Measurements from ENCODE around the gene TTLL8. TPM values are rescaled to one million over a fixed set of nuclear protein-coding genes. Genes with fewer than 3 reads are reported as not detected.
"Not testable (repeated sequence)": the region's sequence is repeated elsewhere in the genome, so short reads cannot be mapped to it uniquely, and the experiment has no call there.

TTLL8 gene
- total RNA-seq, 1 donor, result not detected

GRCh38 chr22:49991907-49992533, 66.1 kb downstream of the TTLL8 start:
- Histone ChIP-seq H3K4me3 (ENCODE audit: insufficient read depth, low read length) (no peak overlapping the region), H3K79me2 (ENCODE audit: insufficient read depth, low read length) (no peaks in the 10 kb centered on the region), H3K4me1 (ENCODE audit: insufficient read depth, low read length) (no peaks in the 10 kb centered on the region), H2AFZ (ENCODE audit: low read length) (no peak overlapping the region), H3K36me3 (ENCODE audit: insufficient read depth, low read length) (no peaks in the 10 kb centered on the region), H3K9me3 (ENCODE audit: low read depth, low read length) (no peaks in the 10 kb centered on the region), H3K27ac (ENCODE audit: low read depth, low read length) (no peak overlapping the region), H3K4me2 (ENCODE audit: insufficient read depth, low read length) (no peak overlapping the region), H4K20me1 (ENCODE audit: insufficient read depth, low read length) (no peaks in the 10 kb centered on the region), H3K27me3 (ENCODE audit: insufficient read depth, low read length) (no peaks in the 10 kb centered on the region)
- TF ChIP-seq CTCF (IDR thresholded peaks at IDR 0.05; ENCODE audit: extremely low read depth, low read depth, low read length), result no peak
- no peak for DNase-seq (ENCODE audit: insufficient read length, low spot score, missing footprints)

- Histone ChIP-seq H3K4me2 (ENCODE audit: insufficient read depth, low read length) (no peak overlapping the region), H3K27ac (ENCODE audit: low read depth, low read length) (no peak overlapping the region), H4K20me1 (ENCODE audit: insufficient read depth, low read length) (no peaks in the 10 kb centered on the region), H2AFZ (ENCODE audit: low read length) (no peak overlapping the region), H3K79me2 (ENCODE audit: insufficient read depth, low read length) (no peaks in the 10 kb centered on the region), H3K4me3 (ENCODE audit: insufficient read depth, low read length) (no peak overlapping the region), H3K27me3 (ENCODE audit: insufficient read depth, low read length) (peaks cover 2% of the 10 kb centered on the region), H3K9me3 (ENCODE audit: low read depth, low read length) (no peaks in the 10 kb centered on the region), H3K4me1 (ENCODE audit: insufficient read depth, low read length) (no peaks in the 10 kb centered on the region), H3K36me3 (ENCODE audit: insufficient read depth, low read length) (no peaks in the 10 kb centered on the region)
- DNase-seq (ENCODE audit: insufficient read length, low spot score, missing footprints), result no peak
- no peak for TF ChIP-seq CTCF (IDR thresholded peaks at IDR 0.05; ENCODE audit: extremely low read depth, low read depth, low read length)
Measured at GRCh38 chr22:49991167-49991566, 66.9 kb downstream of the TTLL8 start.

- not testable (repeated sequence) for H3K9me3 ChIP-seq (ENCODE audit: low read depth, low read length); H3K36me3 ChIP-seq (ENCODE audit: insufficient read depth, low read length); DNase-seq (ENCODE audit: insufficient read length, low spot score, missing footprints); H3K79me2 ChIP-seq (ENCODE audit: insufficient read depth, low read length); H3K4me1 ChIP-seq (ENCODE audit: insufficient read depth, low read length); H4K20me1 ChIP-seq (ENCODE audit: insufficient read depth, low read length); H3K27ac ChIP-seq (ENCODE audit: low read depth, low read length); H2AFZ ChIP-seq (ENCODE audit: low read length); H3K4me3 ChIP-seq (ENCODE audit: insufficient read depth, low read length); H3K4me2 ChIP-seq (ENCODE audit: insufficient read depth, low read length); H3K27me3 ChIP-seq (ENCODE audit: insufficient read depth, low read length)
Measured at GRCh38 chr22:49989826-49990225, 68.3 kb downstream of the TTLL8 start.

GRCh38 chr22:49986325-49986724, 71.8 kb downstream of the TTLL8 start:
- peaks cover 2% of the 10 kb centered on the region for H3K9me3 ChIP-seq (ENCODE audit: low read depth, low read length)
- H4K20me1 ChIP-seq (ENCODE audit: insufficient read depth, low read length), result no peaks in the 10 kb centered on the region
- H3K4me1 ChIP-seq (ENCODE audit: insufficient read depth, low read length), result no peaks in the 10 kb centered on the region
- peaks cover 23% of the 10 kb centered on the region for H3K27me3 ChIP-seq (ENCODE audit: insufficient read depth, low read length)
- H3K36me3 ChIP-seq (ENCODE audit: insufficient read depth, low read length), result no peaks in the 10 kb centered on the region
- no peak overlapping the region for H3K4me2 ChIP-seq (ENCODE audit: insufficient read depth, low read length)
- no peak overlapping the region for H3K27ac ChIP-seq (ENCODE audit: low read depth, low read length)
- no peak for DNase-seq (ENCODE audit: insufficient read length, low spot score, missing footprints)
- H2AFZ ChIP-seq (ENCODE audit: low read length), result no peak overlapping the region
- TF ChIP-seq CTCF (IDR thresholded peaks at IDR 0.05; ENCODE audit: extremely low read depth, low read depth, low read length), result no peak
- H3K79me2 ChIP-seq (ENCODE audit: insufficient read depth, low read length), result no peaks in the 10 kb centered on the region
- H3K4me3 ChIP-seq (ENCODE audit: insufficient read depth, low read length), result no peak overlapping the region

All from osteoblast (primary cell).